SKM-1 treated with dmso at 0.1 percent for 144 hours (cell line): Measurements from ENCODE around the gene AEBP1.

Experiments used
- DNase-seq: peaks from one replicate; lab custom pipeline; 2025; ENCODE audit not compliant: unreplicated experiment; lab: John Stamatoyannopoulos, UW

The AEBP1 gene

DNA sequence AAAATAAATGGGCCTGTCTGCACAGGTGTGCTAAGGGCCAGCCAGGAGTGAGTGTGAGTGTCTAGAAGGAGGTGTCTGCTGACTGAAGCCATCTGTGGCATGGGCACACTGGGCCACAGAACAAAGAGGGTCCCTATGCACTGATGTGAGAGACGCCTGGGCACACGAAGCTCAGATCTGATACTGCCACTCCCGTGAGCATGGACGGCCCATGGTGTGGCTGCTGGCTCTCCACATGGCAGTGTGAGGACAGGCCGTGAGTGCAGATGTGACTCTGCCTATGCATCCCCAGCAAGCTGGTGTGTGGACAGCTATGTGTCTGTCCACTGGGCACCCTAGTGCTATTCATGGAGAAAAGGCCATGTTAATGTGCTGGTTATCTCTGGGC, 49.8 kb downstream of the AEBP1 start:
- DNase-seq: no peak

DNA sequence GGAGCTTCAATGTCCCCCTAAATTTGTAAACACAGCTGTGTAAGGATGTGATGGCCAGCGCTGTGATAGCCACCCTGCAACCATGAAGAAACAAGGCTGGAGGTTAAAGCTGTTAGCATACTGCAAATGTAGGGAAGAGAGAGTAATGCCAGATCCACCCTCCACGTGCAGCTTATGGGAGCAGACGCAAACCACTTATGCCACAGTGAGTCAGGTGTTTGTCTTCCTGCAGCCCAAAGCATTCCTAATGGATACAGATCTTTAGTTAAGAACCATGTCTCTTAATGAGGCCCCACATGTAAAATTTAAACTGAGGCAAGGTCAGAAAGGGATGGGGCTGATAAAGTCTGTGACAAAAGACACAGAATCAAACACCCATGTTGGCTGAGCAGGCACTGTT, 50.6 kb downstream of the AEBP1 start:
- no peak for DNase-seq

DNA sequence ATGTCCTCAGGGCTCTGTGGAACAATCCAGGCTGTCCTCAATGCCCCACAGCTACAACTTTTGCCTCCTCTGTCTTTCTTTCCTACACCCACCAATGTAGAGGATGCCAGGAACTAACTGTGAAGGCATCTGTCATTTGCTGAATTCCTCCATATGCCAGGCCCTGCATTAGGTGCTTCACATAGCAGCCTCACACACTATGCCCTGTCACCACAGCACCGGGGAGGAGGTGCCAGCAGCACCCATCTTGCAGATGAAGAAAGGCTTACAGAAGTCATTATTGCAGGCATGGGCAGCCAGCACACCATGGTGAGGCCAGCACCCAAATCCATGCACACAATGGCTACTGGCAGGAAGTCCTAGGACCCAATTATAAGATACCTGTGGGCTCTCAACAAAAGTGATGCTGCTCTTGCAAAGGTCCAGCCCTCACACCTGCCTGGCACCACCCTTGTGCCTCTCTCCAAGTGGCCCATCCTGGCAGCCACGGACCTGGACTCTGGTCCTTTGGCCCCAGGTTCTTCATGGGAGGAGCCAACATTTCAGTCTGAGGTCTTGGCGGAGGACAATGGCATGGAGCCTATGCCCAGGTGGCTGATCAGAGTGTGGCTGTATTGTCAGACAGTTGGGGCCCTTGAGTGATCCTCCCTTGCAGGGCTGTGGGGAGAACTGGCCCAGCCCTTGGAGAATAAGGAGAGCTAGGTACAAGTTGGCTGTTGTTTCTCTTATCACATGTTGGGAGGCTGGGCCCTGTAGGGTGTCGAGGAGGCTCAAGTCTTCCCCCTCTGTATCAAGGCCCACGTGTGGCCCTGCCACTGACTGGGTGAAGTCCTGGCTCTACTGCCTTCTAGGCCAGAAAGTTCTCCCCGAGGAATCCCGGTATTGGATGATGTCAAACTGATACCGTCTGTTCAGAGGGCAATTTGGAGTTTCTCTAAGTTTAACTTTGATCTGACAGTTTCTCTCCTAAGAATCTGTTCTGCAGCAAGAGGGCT, 51.3 kb downstream of the AEBP1 start:
- DNase-seq: no peak

DNA sequence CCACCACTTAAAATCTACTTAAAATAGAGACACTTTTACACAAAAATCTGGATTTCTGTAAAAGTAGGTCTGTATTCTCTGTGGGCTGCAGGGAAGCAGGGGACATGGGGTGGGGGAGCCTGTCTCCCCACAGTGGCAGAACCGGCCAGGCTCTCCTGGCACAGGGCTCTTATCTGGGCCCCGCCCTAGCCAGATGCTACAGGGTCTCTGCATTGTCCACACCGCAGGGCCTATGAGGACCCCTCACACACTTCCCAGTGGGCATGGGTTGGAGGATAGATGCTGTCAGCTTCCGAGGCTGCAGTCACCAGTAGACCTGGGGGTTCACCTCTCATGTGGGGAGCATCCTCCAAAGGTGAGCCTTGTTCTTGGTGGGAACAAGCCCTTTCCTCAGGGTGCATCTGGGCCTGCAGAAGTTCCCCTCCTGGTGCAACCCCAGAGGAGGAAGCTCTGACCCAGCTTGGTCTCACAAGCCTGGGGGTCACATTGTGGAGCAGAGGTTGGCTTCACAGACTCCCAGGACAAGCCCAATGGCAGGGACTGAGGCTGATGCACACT, 52.4 kb downstream of the AEBP1 start:
- DNase-seq: no peak

DNA sequence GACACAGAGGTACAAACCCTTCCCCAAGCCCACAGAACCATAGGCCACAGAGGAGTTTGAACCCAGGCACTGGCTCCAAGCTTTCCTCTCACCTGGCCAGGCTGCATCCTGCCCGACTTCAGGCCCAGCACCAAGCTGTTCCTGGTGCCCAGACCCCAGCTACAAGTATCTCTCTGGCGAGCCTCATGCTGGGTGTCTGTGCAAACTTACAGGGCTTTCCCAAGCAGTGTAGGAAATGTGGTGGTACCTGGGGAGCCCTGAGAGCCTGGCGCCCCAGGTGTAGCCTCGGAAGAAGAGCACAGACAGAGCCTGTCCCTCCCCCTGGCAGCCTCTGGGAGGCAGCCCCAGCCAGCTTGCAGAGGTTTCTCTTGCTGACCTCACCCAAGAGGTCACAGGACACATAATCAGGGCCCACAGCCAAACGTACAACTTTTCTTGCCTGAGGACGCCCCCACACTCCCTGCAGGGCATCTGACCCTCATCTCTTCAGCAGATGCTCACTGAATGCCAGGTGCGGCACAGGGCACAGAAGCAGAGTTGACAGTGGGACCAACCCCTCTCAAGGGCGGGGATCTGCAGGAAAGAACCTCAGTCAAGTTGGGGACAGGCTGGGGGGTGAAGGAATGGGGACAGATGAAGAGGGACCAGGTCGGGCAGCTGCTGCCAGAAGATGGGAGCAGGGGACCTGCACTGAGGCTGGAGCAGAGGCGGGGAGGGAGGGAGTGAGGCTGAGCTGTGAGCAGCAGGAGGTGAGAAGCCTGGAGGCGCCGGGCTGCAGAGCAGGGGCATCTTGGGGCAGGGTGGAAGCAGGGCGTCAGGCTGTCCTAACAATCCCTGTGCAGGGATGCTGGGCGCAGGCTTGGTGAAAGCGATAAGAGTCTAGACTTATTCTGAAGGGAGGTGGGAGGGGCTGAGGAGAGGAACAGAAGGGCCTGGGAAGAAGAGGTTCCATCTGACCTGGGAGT, 53.3 kb downstream of the AEBP1 start:
- no peak for DNase-seq

DNA sequence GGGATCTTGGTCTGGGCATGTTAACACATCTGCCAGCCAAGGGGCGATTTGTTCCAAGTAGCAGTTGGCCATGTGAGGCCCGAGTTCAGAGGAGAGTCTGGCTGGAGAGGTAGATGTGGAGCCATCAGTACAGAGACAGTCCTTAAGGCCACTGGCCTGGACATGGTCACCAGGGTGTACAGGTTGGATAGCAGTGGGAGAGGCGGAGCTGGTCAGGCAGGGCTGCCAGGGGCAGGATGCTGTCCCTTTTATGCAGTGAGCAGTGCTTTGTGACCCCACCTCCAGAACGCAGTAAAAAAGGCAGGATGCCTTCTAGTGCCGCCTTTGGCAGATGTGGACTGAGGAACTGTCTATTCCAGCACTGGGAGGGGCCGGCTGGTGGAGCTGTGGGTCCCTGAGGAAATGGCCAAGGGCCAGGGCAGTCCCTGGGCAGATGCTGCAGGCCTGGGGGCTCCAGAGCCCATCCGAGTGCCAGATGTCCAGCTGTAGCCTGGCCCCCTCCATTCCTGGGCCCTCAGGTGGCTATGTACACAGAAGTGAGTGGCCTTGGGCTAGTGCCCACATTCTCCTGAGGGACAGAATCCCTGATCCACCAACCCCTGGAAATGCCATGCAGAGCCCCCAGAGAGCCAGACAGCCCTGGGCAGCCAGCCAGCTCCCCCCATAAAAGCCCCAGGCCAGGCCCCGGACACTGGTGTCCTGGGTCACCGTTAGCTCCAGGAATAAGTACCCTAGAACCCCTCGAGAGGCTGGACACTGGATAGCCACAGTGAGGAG, 54.1 kb downstream of the AEBP1 start:
- no peak for DNase-seq

DNA sequence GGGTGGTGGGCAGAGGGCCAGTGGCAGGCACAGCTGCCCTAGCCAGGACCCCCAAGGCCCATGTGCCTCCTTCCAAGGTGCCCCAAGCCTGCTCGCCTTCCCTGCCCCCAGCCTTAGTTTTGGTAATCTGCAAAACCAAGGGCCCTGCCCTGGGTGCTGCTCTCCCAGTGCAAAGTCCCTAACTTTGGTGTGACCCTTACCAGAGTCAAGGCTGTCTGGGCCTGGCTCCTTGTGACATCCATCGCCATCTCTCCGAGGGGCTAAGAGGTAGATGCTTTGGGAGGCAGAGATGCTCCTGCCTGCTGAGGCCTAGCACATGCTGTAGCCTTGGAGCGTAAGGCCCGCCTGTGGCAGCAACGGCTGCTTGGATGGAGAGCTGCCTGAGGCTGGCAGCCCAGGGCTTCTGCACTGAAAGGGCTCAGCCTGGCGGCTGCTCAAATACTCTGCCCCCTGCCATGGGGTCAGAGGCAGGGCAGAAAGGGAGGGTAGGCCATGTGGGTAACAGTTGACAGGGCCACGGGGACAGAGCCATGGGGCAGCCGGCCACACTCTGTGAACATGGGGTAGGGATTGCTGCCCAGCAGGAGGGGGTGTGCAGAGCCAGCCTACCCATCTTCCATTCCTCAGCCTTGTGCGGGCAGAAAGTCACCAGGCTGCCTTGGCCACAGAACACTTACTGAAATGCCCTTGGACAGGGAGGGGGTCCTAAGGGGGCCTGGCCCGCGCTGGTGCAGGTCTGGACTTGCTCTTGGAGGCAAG, 54.9 kb downstream of the AEBP1 start:
- DNase-seq: no peak

DNA sequence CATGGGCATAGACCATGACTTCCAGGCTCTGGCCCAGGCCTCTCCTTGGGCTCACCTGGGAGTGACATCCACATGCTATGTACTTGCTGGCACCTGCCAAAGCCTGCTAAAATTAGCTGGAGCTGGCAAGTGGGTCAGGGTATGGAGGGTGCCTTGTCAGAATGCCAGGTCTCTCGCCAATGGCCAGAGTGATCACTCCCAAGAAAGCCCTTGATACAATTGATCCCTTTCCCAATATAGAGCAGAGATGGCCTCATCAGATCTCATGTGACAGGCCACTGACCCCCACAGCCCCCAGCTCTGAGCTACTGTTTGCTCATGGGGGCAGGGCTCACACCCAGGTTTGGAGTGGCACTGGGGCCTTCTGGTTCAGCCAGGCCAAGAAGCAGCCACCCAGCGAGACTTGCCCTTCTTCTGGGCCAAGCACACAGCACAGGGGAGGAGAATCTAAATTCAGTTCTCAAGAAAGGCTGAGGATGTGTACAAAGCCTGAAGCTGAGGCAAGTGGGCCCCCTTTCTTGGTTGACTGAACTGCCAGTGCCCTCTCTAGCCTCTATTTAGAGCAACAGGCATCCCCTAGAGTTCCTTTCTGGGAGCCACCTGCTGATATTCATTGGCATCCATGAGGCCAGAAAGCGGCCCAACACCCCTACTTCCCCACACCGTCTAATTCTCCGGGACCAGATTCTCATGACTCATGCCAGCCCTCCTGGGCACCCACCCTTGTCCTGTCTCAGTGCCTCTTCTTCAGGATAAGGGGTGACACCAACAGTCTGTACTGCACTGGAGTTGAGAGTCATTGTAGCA, 55.9 kb downstream of the AEBP1 start:
- DNase-seq: no peak

DNA sequence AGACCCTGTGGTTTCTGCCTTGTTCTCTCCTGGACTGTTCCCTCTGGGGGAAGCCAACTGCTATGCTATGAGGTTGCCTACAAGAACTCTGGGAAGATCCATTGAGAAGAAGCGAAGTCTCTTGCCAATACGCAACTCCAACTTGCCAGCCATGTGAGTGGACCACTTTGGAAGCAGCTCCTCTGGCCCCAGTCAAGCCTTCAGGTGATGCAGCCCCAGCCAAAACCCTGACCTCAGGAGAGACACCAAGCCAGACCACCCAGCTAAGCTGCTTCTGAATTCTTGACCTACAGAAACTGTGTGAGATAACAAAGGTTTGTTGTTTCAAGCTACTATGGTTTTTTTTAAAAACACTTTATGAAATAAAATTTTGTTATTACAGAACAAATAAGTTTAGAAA, 57.2 kb downstream of the AEBP1 start:
- DNase-seq: no peak

DNA sequence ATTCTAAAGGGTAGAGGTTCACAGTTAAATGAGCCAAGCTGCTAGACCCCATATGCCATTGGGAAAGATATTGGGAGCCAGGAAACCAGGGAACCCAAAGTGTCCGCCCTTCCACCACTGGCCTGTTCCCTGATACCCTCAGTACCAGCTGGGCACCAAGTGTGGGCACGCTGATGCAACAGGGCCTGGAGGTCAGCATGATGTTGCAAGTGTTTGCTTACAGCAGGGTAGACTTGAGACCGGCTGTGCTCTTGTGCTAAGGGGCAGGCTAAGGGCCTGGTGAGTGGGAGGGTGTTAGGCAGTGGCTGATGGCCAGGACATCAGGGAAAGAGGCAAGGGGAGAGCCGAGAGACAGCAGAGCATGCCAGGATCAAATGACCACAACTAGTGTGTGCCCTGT, 58.0 kb downstream of the AEBP1 start:
- DNase-seq: no peak

DNA sequence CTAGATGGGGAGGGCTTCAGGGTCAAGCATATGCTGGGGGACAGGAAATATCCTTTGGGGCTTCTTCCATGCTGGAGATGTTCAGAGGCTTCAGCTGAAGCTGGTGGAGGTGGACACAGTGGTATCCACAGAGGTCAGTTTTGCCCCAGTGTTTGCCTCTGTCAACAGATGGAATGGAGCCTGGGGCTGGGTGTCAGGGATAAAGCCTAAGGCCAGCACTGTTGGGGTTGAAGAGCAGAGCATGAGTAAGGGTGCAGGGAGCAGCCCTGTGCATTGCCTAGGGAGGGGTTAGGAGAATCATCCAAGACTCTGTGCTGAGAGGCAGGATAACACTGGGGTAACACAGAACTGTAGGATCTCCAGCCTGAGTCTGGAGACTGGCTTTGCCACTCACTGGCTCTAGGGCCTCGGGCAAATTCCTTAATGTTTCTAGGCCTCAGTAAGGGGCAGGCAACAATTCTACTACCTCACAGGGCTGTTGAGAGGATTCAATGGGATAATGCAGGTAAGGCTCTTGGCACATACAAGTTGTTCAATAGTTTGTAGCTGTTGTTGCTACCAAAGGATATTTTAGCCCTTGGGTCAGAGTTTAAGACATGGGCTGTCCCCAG, 58.7 kb downstream of the AEBP1 start:
- no peak for DNase-seq

DNA sequence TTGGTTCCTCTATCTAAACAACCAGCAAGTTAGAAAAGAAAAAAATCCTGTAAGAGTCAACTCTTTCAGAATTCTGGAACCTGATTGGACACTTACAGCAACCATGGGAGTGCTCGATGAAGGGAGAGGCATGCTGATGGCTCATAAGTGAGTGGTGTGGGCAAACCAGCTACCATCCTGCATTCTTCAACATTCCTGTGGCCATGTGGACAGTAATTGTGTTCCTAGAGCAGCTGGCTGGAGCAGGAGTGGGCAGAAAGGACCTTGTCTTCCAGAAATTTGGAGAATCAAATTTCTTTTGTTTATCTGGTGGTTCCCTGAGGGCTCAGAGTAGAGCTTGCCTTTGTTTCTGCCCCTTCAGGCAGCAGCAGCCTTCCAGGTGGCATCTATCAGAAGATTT, 59.4 kb downstream of the AEBP1 start:
- no peak for DNase-seq
